HL-60 (cell line): ENCODE measurements around the gene ZNF827.

Experiments used
- DNase-seq, 2 experiments: peaks; one replicate each; pipeline ENCODE4 v3.0.0-alpha.2; 2010 to 2020; ENCODE audit warnings: low read depth in 1 of 2, low spot score in 1 of 2
- H3K27ac ChIP-seq: fragments of 250-450 bp; sonication (Bioruptor Pico); replicated peaks from 2 replicates; pipeline ENCODE4 v1.5.1; 2020; ENCODE audit warnings: mild to moderate bottlenecking, moderate library complexity
- H3K27me3 ChIP-seq: fragments of 250-450 bp; sonication (Bioruptor Pico); 2 replicates; pipeline ENCODE4 v1.5.1; 2021; ENCODE audit warnings: mild to moderate bottlenecking, moderate library complexity; ENCODE audit not compliant: insufficient read depth, poor library complexity, severe bottlenecking
- H3K4me3 ChIP-seq: replicated peaks from 2 replicates; pipeline ENCODE4 v1.5.1; 2011; ENCODE audit warnings: mild to moderate bottlenecking, control low read depth, low read length; ENCODE audit not compliant: insufficient read depth
- CTCF ChIP-seq: IDR thresholded peaks from one replicate; pipeline ENCODE4 v1.5.1; 2011; ENCODE audit warnings: low read length, control low read depth, inconsistent platforms; ENCODE audit not compliant: insufficient read depth
- GABPA ChIP-seq: IDR thresholded peaks from 2 replicates; pipeline ENCODE4 v1.6.1; 2012; ENCODE audit warnings: low read depth
- POLR2AphosphoS5 ChIP-seq: IDR thresholded peaks from 2 replicates; pipeline ENCODE4 v1.6.1; 2012; ENCODE audit warnings: low read depth
- REST ChIP-seq: IDR thresholded peaks from 2 replicates; pipeline ENCODE4 v1.6.1; 2012; ENCODE audit warnings: low read depth; ENCODE audit not compliant: insufficient replicate concordance
- SPI1 ChIP-seq: IDR thresholded peaks from 2 replicates; pipeline ENCODE4 v1.6.1; 2012; ENCODE audit warnings: low read depth, mild to moderate bottlenecking, borderline replicate concordance

Gene ZNF827

GRCh38 chr4:145760176-145760575 is 178.4 kb downstream of the ZNF827 start:
- no peaks in the 10 kb centered on the region for H3K27me3 ChIP-seq
- no peak overlapping the region for H3K27ac ChIP-seq
- H3K4me3 ChIP-seq: no peak overlapping the region
- TF ChIP-seq POLR2AphosphoS5 (no peak), REST (no peak), SPI1 (no peak), GABPA (no peak), CTCF (no peak)
- no peak for DNase-seq

- Histone ChIP-seq H3K4me3 (no peak overlapping the region), H3K27ac (no peak overlapping the region), H3K27me3 (no peaks in the 10 kb centered on the region)
- TF ChIP-seq POLR2AphosphoS5 (no peak), REST (no peak), SPI1 (no peak), CTCF (no peak), GABPA (no peak)
- DNase-seq: no peak
Measured at GRCh38 chr4:145757188-145757587, 181.4 kb downstream of the ZNF827 start.

GRCh38 chr4:145756244-145756643 is 182.4 kb downstream of the ZNF827 start:
- no peak overlapping the region for H3K4me3 ChIP-seq
- no peak for DNase-seq
- TF ChIP-seq GABPA (no peak), REST (no peak), CTCF (no peak), SPI1 (no peak), POLR2AphosphoS5 (no peak)
- no peak overlapping the region for H3K27ac ChIP-seq
- no peaks in the 10 kb centered on the region for H3K27me3 ChIP-seq
